NCI-H748 treated with DMSO at 0.1 percent for 48 hours (cell line): ENCODE results near the gene PHC1.
A peak's percentile ranks its signal among the peaks of the same experiment; 100 is the strongest.
"Not testable (repeated sequence)": the region's sequence is repeated elsewhere in the genome, so short reads cannot be mapped to it uniquely, and the experiment has no call there.

Experiments
- DNase-seq: peaks from one replicate; lab custom pipeline; 2025; lab: John Stamatoyannopoulos, UW

Gene PHC1

GRCh38 chr12:8911606-8912268 is 2.6 kb upstream of the PHC1 start:
- DNase-seq = no peak

GRCh38 chr12:8912914-8913313 is 1.4 kb upstream of the PHC1 start:
- peak; percentile 24 for DNase-seq

GRCh38 chr12:8913702-8914032 is 642 bp upstream of the PHC1 start:
- no peak for DNase-seq

GRCh38 chr12:8914716-8915526 is 612 bp downstream of the PHC1 start:
- peak; percentile 35 for DNase-seq

GRCh38 chr12:8916154-8916553 is 1.8 kb downstream of the PHC1 start:
- no peak for DNase-seq

- DNase-seq = no peak
Measured at GRCh38 chr12:8917031-8917430, 2.7 kb downstream of the PHC1 start.

- DNase-seq = no peak
Measured at GRCh38 chr12:8917751-8918150, 3.4 kb downstream of the PHC1 start.

GRCh38 chr12:8919643-8920042 is 5.3 kb downstream of the PHC1 start:
- not testable (repeated sequence) for DNase-seq

- no peak for DNase-seq
Measured at GRCh38 chr12:8922544-8922943, 8.2 kb downstream of the PHC1 start.

GRCh38 chr12:8930655-8931323 is 16.5 kb downstream of the PHC1 start:
- not testable (repeated sequence) for DNase-seq

GRCh38 chr12:8932464-8932863 is 18.2 kb downstream of the PHC1 start:
- not testable (repeated sequence) for DNase-seq

GRCh38 chr12:8934080-8934479 is 19.8 kb downstream of the PHC1 start:
- not testable (repeated sequence) for DNase-seq

- no peak for DNase-seq
Measured at GRCh38 chr12:8936735-8937134, 22.4 kb downstream of the PHC1 start.

- not testable (repeated sequence) for DNase-seq
Measured at GRCh38 chr12:8937842-8938442, 23.6 kb downstream of the PHC1 start.

- DNase-seq = no peak
Measured at GRCh38 chr12:8941691-8942478, 27.6 kb downstream of the PHC1 start.

- DNase-seq = no peak
Measured at GRCh38 chr12:8943565-8944186, 29.4 kb downstream of the PHC1 start.

- DNase-seq = no peak
Measured at GRCh38 chr12:8946733-8947132, 32.4 kb downstream of the PHC1 start.

GRCh38 chr12:8947737-8948136 is 33.4 kb downstream of the PHC1 start:
- DNase-seq = no peak

GRCh38 chr12:8948701-8949341 is 34.5 kb downstream of the PHC1 start:
- DNase-seq = no peak

- DNase-seq = peak; percentile 79
Measured at GRCh38 chr12:8949342-8950220, 35.3 kb downstream of the PHC1 start, which contains the start of gene M6PR. M6PR (minus strand) TSS chr12:8949645; CDS start chr12:8946404, 3,241 bp downstream.
